ENCODE data around the gene FXYD6. TPM values are rescaled to one million over a fixed set of nuclear protein-coding genes. Genes with fewer than 3 reads are reported as not detected.

The FXYD6 gene
- total and polyA plus RNA-seq, 9 of the 15 experiments (the other 6 are each of a cell fraction or from before 2014, with no cell fraction given), result 0.07 to 0.35 TPM; not detected in 7

GRCh38 chr11:117831661-117832415 lies 44.6 kb downstream of the FXYD6 start:
- Histone ChIP-seq H2AFZ (ENCODE audit: low read depth, low read length) (no peak overlapping the region), H3K4me1 (replicated peaks in 1 of 2; ENCODE audit: control insufficient read depth in 2 of 2, insufficient read depth in 2 of 2, low read length in 2 of 2) (peaks cover 0 to 14% of the 10 kb centered on the region in 2 experiments; a peak in 2 of 5 replicates), H4K20me1 (replicated peaks; ENCODE audit: control insufficient read depth, insufficient read depth, low read length) (0 out of 2 replicates have a peak, but pooled peaks cover 4% of the 10 kb centered on the region), H3K9me1 (ENCODE audit: control insufficient read depth, insufficient read depth, low read length) (peaks cover 3% of the 10 kb centered on the region), H3K4me3 (no peak overlapping the region), H3K9ac (ENCODE audit: insufficient read depth in 1 of 2, low read depth in 2 of 2, low read length in 2 of 2) (no peak overlapping the region), H3K36me3 (ENCODE audit: control insufficient read depth, insufficient read depth, low read length) (no peaks in the 10 kb centered on the region), H3K79me2 (ENCODE audit: control insufficient read depth, insufficient read depth, low read length) (no peaks in the 10 kb centered on the region), H3K4me2 (ENCODE audit: insufficient read depth, low read length) (no peak overlapping the region), H3K27me3 (ENCODE audit: control insufficient read depth in 2 of 2, insufficient read depth in 2 of 2, low read length in 2 of 2) (peaks cover 36 to 90% of the 10 kb centered on the region in 2 experiments; a peak in 4 of 5 replicates), H3K27ac (ENCODE audit: extremely low read depth, low read depth, low read length) (no peak overlapping the region), H3K9me3 (replicated peaks; ENCODE audit: control insufficient read depth, insufficient read depth, low read depth, low read length) (no peaks in the 10 kb centered on the region)
- no peak for DNase-seq (ENCODE audit: extremely low read depth in 1 of 4, low spot score in 3 of 4)
- in situ Hi-C loops (cut with MboI) (no loop called here), intact Hi-C loops (cut with micrococcal nuclease) (no loop called here)
- no peak for FAIRE-seq
- no TSS peak for BruUV-seq (replicated peaks)
- WGBS (ENCODE audit: insufficient coverage, low coverage, missing lambda C conversion rate), result 5% methylated on average over 7 of the region's 7 CpGs
- POLR2A ChIA-PET, result no interaction called here
- ATAC-seq, result no peak
- CTCF ChIA-PET (ENCODE audit: low intra/inter-chr PET ratio), result no interaction called here
- TF ChIP-seq ZNF511 (CRISPR knock-in tag; IDR thresholded peaks at IDR 0.05), result no peak
- no peak for TF ChIP-seq TAF7 (tag; IDR thresholded peaks at IDR 0.05)
- no peak for TF ChIP-seq ERF (CRISPR knock-in tag; IDR thresholded peaks at IDR 0.05)
- no peak for TF ChIP-seq ZNF217 (CRISPR knock-in tag; IDR thresholded peaks at IDR 0.05)
- no peak for TF ChIP-seq THRA (IDR thresholded peaks at IDR 0.05)
- no peak for TF ChIP-seq ZBTB12 (CRISPR knock-in tag; IDR thresholded peaks at IDR 0.05)
- TF ChIP-seq ZNF766 (CRISPR knock-in tag; conservative IDR thresholded peaks at IDR 0.05), result no peak
- no peak for TF ChIP-seq ZNF140 (CRISPR knock-in tag; IDR thresholded peaks at IDR 0.05)
- TF ChIP-seq HMG20B (CRISPR knock-in tag; IDR thresholded peaks at IDR 0.05), result no peak
- TF ChIP-seq ZNF551 (CRISPR knock-in tag; IDR thresholded peaks at IDR 0.05), result no peak
- TF ChIP-seq BRD9 (IDR thresholded peaks at IDR 0.05; ENCODE audit: low read depth, partially characterized antibody), result no peak
- TF ChIP-seq MEIS2 (IDR thresholded peaks at IDR 0.05; ENCODE audit: partially characterized antibody), result no peak
- TF ChIP-seq CTCF (IDR thresholded peaks at IDR 0.05 in 2 of 3, conservative IDR thresholded peaks at IDR 0.05 in 1 of 3; ENCODE audit: insufficient read depth in 2 of 3, low read depth in 1 of 3, low read length in 3 of 3), result no peak
- TF ChIP-seq GTF2B (IDR thresholded peaks at IDR 0.05; ENCODE audit: extremely low read depth, insufficient read length), result no peak
- no peak for TF ChIP-seq ZNF644 (tag; IDR thresholded peaks at IDR 0.05; ENCODE audit: low read depth)
- TF ChIP-seq ZNF24 (IDR thresholded peaks at IDR 0.05), result no peak

Measured in K562 (cell line).